ENCODE measurements around the gene CAD. TPM values are rescaled to one million over a fixed set of nuclear protein-coding genes. Genes with fewer than 3 reads are reported as not detected.
"Not testable (repeated sequence)": the region's sequence is repeated elsewhere in the genome, so short reads cannot be mapped to it uniquely, and the experiment has no call there.

Gene CAD
- polyA plus RNA-seq, 2 donors = 16.8 to 18.3 TPM

DNA sequence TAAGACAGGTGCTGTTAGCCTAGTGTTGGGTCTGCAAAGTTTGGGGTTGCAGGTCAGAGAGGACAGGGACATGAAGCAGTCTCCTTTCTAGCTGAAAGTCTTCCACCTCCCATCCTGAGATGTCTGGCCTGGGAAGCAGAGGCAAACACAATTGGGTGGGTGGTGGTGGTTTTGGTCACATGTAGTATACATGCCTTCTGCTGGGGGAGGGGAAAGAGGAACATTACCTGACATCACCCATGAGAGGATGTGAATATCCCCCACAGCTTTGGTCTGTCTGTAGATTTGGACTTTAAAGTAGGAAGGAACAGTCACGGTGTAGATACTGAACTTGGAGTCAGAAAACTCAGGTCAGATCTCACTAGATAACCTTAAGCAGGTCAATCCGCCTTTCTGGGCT lies 53.5 kb downstream of the CAD start:
- Histone ChIP-seq H3K9me3 (ENCODE audit: control insufficient read depth in 2 of 2, insufficient read depth in 1 of 2, low read depth in 1 of 2, low read length in 1 of 2) (no peaks in the 10 kb centered on the region), H3K4me1 (ENCODE audit: control insufficient read depth in 2 of 2, insufficient read depth in 2 of 2, low read length in 1 of 2) (no peaks in the 10 kb centered on the region), H3K27ac (ENCODE audit: low read depth in 2 of 2, low read length in 1 of 2) (no peak overlapping the region), H3K4me3 (ENCODE audit: low read depth in 1 of 2, low read length in 2 of 2) (no peak overlapping the region), H3K27me3 (ENCODE audit: control insufficient read depth in 1 of 2, insufficient read depth in 2 of 2, low read length in 2 of 2) (peaks cover 0 to under 1% of the 10 kb centered on the region in 2 donors), H3K36me3 (ENCODE audit: control insufficient read depth in 2 of 2, insufficient read depth in 2 of 2, low read length in 1 of 2) (no peaks in the 10 kb centered on the region)
- WGBS, 2 donors = 67 to 69% methylated on average over 2 of the region's 2 CpGs

- WGBS, 2 donors = 65 to 68% methylated on average over 11 of the region's 11 CpGs
- no peaks in the 10 kb centered on the region for H3K27me3 ChIP-seq (ENCODE audit: control insufficient read depth in 1 of 2, insufficient read depth in 2 of 2, low read length in 2 of 2)
- H3K9me3 ChIP-seq (ENCODE audit: control insufficient read depth in 2 of 2, insufficient read depth in 1 of 2, low read depth in 1 of 2, low read length in 1 of 2) = no peaks in the 10 kb centered on the region
- no peaks in the 10 kb centered on the region for H3K36me3 ChIP-seq (ENCODE audit: control insufficient read depth in 2 of 2, insufficient read depth in 2 of 2, low read length in 1 of 2)
- no peaks in the 10 kb centered on the region for H3K4me1 ChIP-seq (ENCODE audit: control insufficient read depth in 2 of 2, insufficient read depth in 2 of 2, low read length in 1 of 2)
- no peak overlapping the region for H3K27ac ChIP-seq (ENCODE audit: low read depth in 2 of 2, low read length in 1 of 2)
- no peak overlapping the region for H3K4me3 ChIP-seq (ENCODE audit: low read depth in 1 of 2, low read length in 2 of 2)
These were observed 54.6 kb downstream of the CAD start for GRCh38 chr2:27271631-27272340.

- 71 to 76% methylated on average over 15 of the region's 15 CpGs for WGBS, 2 donors
- not testable (repeated sequence) for H3K27ac ChIP-seq (ENCODE audit: low read depth in 2 of 2, low read length in 1 of 2); H3K27me3 ChIP-seq (ENCODE audit: control insufficient read depth in 1 of 2, insufficient read depth in 2 of 2, low read length in 2 of 2)
These were observed 55.7 kb downstream of the CAD start for GRCh38 chr2:27272537-27273522.

GRCh38 chr2:27275211-27276150 lies 58.3 kb downstream of the CAD start, which contains the start of gene DNAJC5G:
Gene DNAJC5G, plus strand, starts transcription at chr2:27275433. Its CDS starts 1,296 bp downstream, at chr2:27276729.
- Histone ChIP-seq H3K36me3 (ENCODE audit: control insufficient read depth in 2 of 2, insufficient read depth in 2 of 2, low read length in 1 of 2) (no peaks in the 10 kb centered on the region), H3K4me3 (ENCODE audit: low read depth in 1 of 2, low read length in 2 of 2) (no peak within 1 kb of the TSS), H3K4me1 (ENCODE audit: control insufficient read depth in 2 of 2, insufficient read depth in 2 of 2, low read length in 1 of 2) (no peaks in the 10 kb centered on the region), H3K9me3 (ENCODE audit: control insufficient read depth in 2 of 2, insufficient read depth in 1 of 2, low read depth in 1 of 2, low read length in 1 of 2) (no peaks in the 10 kb centered on the region), H3K27me3 (ENCODE audit: control insufficient read depth in 1 of 2, insufficient read depth in 2 of 2, low read length in 2 of 2) (no peaks in the 10 kb centered on the region), H3K27ac (ENCODE audit: low read depth in 2 of 2, low read length in 1 of 2) (no peak within 1 kb of the TSS)
- 81 to 85% methylated on average over 39 of the region's 39 CpGs for WGBS, 2 donors

More at GRCh38 chr2:27272537-27273522, 55.7 kb downstream of the CAD start:
- H3K4me3 ChIP-seq (ENCODE audit: low read depth in 1 of 2, low read length in 2 of 2); H3K36me3 ChIP-seq (ENCODE audit: control insufficient read depth in 2 of 2, insufficient read depth in 2 of 2, low read length in 1 of 2); H3K9me3 ChIP-seq (ENCODE audit: control insufficient read depth in 2 of 2, insufficient read depth in 1 of 2, low read depth in 1 of 2, low read length in 1 of 2); H3K4me1 ChIP-seq (ENCODE audit: control insufficient read depth in 2 of 2, insufficient read depth in 2 of 2, low read length in 1 of 2): not testable (repeated sequence)

- no peaks in the 10 kb centered on the region for H3K36me3 ChIP-seq (ENCODE audit: control insufficient read depth in 2 of 2, insufficient read depth in 2 of 2, low read length in 1 of 2)
- H3K27me3 ChIP-seq (ENCODE audit: control insufficient read depth in 1 of 2, insufficient read depth in 2 of 2, low read length in 2 of 2) = no peaks in the 10 kb centered on the region
- H3K9me3 ChIP-seq (ENCODE audit: control insufficient read depth in 2 of 2, insufficient read depth in 1 of 2, low read depth in 1 of 2, low read length in 1 of 2) = no peaks in the 10 kb centered on the region
- no peak overlapping the region for H3K27ac ChIP-seq (ENCODE audit: low read depth in 2 of 2, low read length in 1 of 2)
- 52 to 78% methylated on average over 1 of the region's 1 CpG for WGBS, 2 donors
- no peak overlapping the region for H3K4me3 ChIP-seq (ENCODE audit: low read depth in 1 of 2, low read length in 2 of 2)
- peaks cover 0 to 3% of the 10 kb centered on the region in 2 donors for H3K4me1 ChIP-seq (ENCODE audit: control insufficient read depth in 2 of 2, insufficient read depth in 2 of 2, low read length in 1 of 2)
These were observed 60.8 kb downstream of the CAD start for GRCh38 chr2:27278010-27278409.

GRCh38 chr2:27280826-27281225 lies 63.7 kb downstream of the CAD start:
- Histone ChIP-seq H3K36me3 (ENCODE audit: control insufficient read depth in 2 of 2, insufficient read depth in 2 of 2, low read length in 1 of 2) (no peaks in the 10 kb centered on the region), H3K4me3 (ENCODE audit: low read depth in 1 of 2, low read length in 2 of 2) (no peak overlapping the region), H3K9me3 (ENCODE audit: control insufficient read depth in 2 of 2, insufficient read depth in 1 of 2, low read depth in 1 of 2, low read length in 1 of 2) (no peaks in the 10 kb centered on the region), H3K27me3 (ENCODE audit: control insufficient read depth in 1 of 2, insufficient read depth in 2 of 2, low read length in 2 of 2) (no peaks in the 10 kb centered on the region), H3K4me1 (ENCODE audit: control insufficient read depth in 2 of 2, insufficient read depth in 2 of 2, low read length in 1 of 2) (peaks cover 0 to 3% of the 10 kb centered on the region in 2 donors), H3K27ac (ENCODE audit: low read depth in 2 of 2, low read length in 1 of 2) (no peak overlapping the region)
- 59 to 70% methylated on average over 3 of the region's 3 CpGs for WGBS, 2 donors

- H3K9me3 ChIP-seq (ENCODE audit: control insufficient read depth in 2 of 2, insufficient read depth in 1 of 2, low read depth in 1 of 2, low read length in 1 of 2) = no peaks in the 10 kb centered on the region
- H3K27me3 ChIP-seq (ENCODE audit: control insufficient read depth in 1 of 2, insufficient read depth in 2 of 2, low read length in 2 of 2) = no peaks in the 10 kb centered on the region
- H3K27ac ChIP-seq (ENCODE audit: low read depth in 2 of 2, low read length in 1 of 2) = no peak overlapping the region
- H3K36me3 ChIP-seq (ENCODE audit: control insufficient read depth in 2 of 2, insufficient read depth in 2 of 2, low read length in 1 of 2) = no peaks in the 10 kb centered on the region
- peaks cover 0 to 3% of the 10 kb centered on the region in 2 donors for H3K4me1 ChIP-seq (ENCODE audit: control insufficient read depth in 2 of 2, insufficient read depth in 2 of 2, low read length in 1 of 2)
- no peak overlapping the region for H3K4me3 ChIP-seq (ENCODE audit: low read depth in 1 of 2, low read length in 2 of 2)
- WGBS, 2 donors = 61 to 71% methylated on average over 3 of the region's 3 CpGs
These were observed 64.3 kb downstream of the CAD start for GRCh38 chr2:27281442-27281841.

GRCh38 chr2:27281855-27282559 lies 64.8 kb downstream of the CAD start, which contains the start of gene TRIM54:
Gene TRIM54, plus strand, starts transcription at chr2:27282429. Its CDS starts 303 bp downstream, at chr2:27282732.
- Histone ChIP-seq H3K36me3 (ENCODE audit: control insufficient read depth in 2 of 2, insufficient read depth in 2 of 2, low read length in 1 of 2) (no peaks in the 10 kb centered on the region), H3K9me3 (ENCODE audit: control insufficient read depth in 2 of 2, insufficient read depth in 1 of 2, low read depth in 1 of 2, low read length in 1 of 2) (no peaks in the 10 kb centered on the region), H3K4me1 (ENCODE audit: control insufficient read depth in 2 of 2, insufficient read depth in 2 of 2, low read length in 1 of 2) (peaks cover 0 to 3% of the 10 kb centered on the region in 2 donors), H3K27ac (ENCODE audit: low read depth in 2 of 2, low read length in 1 of 2) (no peak within 1 kb of the TSS), H3K27me3 (ENCODE audit: control insufficient read depth in 1 of 2, insufficient read depth in 2 of 2, low read length in 2 of 2) (no peaks in the 10 kb centered on the region), H3K4me3 (ENCODE audit: low read depth in 1 of 2, low read length in 2 of 2) (no peak within 1 kb of the TSS)
- WGBS, 2 donors = 76 to 77% methylated on average over 5 of the region's 5 CpGs

Data from esophagus (tissue), 2 donors.